Activated CD4-positive, alpha-beta T cell treated with anti-CD3 and anti-CD28 coated beads, Interleukin-2, Interleukin-4, amounts not matched to agents 100 ng/mL and 50 ng/mL, durations not matched to agents 16 hours and 8 hours (primary cell): ENCODE data around the gene IFI44L.

Experiments used
- DNase-seq: peaks from one replicate; pipeline ENCODE4 v3.0.0-alpha.2; 2020; ENCODE audit warnings: low spot score

The IFI44L gene

GRCh38 chr1:78619803-78620579, at the start of gene IFI44L:
Gene IFI44L (plus strand): TSS chr1:78620448. CDS start chr1:78627916, 7,468 bp downstream.
- peak; percentile 36 for DNase-seq

DNA sequence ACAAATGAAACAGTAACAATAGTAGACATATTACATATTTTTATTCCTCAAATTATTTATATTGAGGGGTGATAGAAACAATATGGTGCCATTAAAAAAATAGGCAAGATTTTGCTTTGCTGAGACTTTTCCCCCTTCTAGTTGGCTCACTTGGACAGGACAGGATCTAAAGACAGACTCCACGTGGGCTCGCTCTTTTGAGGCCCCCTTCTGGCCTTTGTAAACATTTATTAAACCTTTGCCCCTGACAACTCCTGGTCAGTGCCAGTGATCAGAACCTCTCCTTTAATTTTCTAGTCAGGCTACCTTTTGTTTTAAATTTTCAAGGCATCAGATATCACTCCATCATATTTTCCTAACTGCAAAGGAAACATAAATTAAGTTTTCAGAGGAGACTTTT, 49.7 kb upstream of the IFI44L start:
- no peak for DNase-seq

- no peak for DNase-seq
Measured at GRCh38 chr1:78577257-78578100, 42.8 kb upstream of the IFI44L start.

GRCh38 chr1:78586572-78586971, 33.7 kb upstream of the IFI44L start:
- DNase-seq = no peak

DNA sequence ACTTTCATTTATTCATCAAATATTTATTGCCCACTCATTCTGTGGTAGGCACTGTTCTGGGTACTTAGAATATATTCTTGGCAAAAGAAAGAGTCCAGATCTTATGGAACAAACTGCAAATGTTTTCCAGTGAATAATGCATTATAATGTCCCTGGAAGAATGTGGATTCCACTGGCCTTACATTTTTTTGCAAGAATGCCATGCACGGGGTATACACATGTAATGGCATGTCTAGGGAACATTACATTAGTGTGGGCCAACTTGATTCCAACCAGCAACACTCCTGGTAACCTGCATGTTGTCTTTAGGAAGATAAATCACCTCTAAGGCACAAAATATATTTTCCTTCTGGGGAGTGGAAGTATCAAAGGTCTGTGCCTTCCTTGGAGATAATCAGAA, 33.0 kb upstream of the IFI44L start:
- no peak for DNase-seq

GRCh38 chr1:78591971-78592370, 28.3 kb upstream of the IFI44L start:
- no peak for DNase-seq

DNA sequence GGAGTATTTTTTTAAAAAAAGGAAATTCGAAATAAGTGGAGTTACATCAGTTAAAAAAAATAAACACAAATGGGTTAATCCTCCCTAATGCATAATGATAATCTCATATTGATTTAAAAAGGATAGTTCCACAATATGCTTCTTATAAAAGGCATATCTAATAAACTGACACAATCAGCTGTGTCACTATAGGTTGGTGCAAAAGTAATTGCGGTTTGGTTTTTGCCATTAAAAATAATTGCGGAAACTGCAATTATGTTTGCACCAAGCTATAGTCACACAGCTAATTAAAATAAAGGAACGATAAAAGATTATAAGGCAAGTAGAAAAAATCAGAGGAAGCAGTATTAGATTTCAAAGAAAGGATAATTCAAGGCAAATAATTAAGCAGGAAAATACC, 21.0 kb upstream of the IFI44L start:
- DNase-seq = no peak

- no peak for DNase-seq
Measured at GRCh38 chr1:78601068-78601467, 19.2 kb upstream of the IFI44L start.

DNA sequence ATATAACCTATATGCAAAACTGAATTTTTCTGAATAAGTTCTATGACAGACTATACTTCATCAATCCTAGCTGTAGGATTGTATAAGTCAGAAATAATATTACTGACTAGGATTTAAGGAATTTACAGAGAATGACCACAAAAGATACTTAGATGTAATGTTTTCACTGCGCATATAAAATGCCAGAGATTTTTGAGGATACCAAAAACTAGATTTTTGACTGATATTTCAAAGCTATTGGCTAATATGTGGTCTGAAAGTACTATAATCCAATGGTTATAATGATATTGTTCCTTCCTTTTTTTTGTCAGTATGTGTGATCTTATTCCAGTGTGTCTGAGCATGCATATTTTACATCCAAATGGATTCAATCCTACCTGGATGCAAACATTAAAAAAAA, 17.0 kb upstream of the IFI44L start:
- no peak for DNase-seq

- no peak for DNase-seq
Measured at GRCh38 chr1:78604643-78605042, 15.6 kb upstream of the IFI44L start.

GRCh38 chr1:78606274-78606673, 14.0 kb upstream of the IFI44L start:
- DNase-seq = no peak

DNA sequence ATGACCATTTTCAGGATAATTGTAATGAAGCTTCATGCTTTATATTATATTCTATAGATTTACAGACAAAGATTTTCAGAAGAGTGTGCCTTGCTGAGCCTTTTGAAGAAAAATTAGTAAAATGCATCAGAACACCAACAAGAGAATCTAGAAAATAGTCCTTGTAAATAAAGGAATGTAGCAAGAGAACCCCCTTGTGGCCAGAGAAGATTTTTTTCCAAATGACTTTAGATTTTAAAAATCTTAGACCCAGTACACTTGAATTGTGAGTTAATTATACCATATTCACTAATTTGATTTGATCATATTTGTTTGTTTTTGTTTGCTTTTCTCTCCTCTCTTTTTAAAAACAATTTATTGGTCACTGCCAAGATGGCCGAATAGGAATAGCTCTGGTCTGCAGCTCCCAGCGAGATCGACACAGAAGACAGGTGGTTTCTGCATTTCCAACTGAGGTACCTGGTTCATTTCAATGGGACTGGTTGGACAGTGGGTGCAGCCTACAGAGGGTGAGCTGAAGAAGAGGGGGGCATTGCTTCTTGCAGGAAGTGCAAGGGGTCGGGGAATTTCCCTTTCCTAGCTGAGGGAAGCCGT, 12.8 kb upstream of the IFI44L start:
- no peak for DNase-seq

DNA sequence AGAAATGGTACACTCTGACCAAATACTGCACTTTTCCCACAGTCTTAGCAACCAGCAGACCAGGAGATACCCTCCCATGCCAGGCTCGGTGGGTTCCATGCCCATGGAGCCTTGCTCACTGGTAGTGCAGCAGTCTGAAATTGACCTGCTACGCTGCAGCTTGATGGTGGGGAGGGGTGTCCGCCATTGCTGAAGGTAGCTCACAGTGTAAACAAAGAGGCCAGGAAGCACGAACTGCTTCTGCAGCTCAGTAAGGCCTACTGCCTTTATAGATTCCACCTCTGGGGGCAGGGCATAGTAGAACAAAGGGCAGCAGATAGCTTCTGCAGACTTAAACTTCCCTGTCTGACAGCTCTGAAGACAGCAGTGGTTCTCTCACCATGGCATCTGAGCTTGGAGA, 12.3 kb upstream of the IFI44L start:
- DNase-seq = no peak

DNA sequence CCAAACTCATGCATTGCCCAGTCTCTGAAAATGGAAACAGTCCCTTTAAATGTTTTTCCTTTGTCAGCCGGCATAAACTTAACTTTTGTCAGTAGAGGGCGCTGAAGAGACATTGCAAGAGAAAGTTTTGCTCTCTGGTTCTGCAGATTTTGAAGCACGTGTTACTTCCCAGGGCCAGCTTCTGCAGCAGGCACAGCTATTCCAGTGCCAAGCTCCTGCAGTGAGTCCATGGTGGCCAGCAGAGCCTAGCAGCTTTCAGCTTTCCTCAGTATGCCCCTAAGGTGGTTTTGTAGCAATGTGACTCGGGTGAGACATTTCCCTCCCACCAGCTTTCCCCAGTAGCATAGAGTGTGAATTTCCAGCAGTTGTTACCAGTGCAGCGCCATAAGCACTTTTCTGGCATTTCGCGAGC, 2.6 kb upstream of the IFI44L start:
- DNase-seq = peak; percentile 84

DNA sequence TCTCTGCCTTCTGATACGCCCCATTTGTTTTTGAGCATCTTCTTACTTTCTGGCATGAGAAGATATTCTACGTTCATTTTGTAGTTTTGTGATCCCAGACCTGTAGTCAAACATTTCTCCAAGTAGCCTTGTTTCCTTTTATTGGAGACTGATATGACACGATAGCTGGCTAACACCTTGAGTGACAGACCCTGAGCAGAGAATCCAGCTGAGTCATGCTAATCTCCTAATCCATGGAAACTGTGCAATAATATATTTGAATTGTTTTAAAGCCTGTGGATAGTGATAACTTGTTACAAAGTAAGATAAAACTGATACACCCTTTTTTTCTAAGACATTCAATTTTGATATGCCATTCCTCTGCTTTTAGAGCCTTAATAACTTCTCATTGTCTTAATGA, 1.2 kb upstream of the IFI44L start:
- no peak for DNase-seq

DNA sequence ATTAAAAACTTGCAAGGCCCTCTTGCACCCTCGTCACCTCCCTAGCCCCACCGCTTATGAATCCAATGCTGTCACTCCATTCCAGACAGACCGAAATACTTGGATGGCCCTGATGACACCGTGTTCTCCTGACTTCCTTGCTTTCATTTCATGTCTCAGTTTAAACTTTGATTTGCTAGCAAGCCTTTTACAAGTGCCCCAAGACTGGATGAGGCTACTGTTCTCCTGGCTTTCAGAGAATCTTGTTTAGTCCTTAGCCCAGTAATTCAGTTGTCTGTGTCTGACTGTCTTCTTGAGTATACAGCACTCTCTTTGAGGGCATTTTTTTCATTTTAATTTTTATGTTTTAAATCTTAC, 824 bp upstream of the IFI44L start:
- no peak for DNase-seq

DNA sequence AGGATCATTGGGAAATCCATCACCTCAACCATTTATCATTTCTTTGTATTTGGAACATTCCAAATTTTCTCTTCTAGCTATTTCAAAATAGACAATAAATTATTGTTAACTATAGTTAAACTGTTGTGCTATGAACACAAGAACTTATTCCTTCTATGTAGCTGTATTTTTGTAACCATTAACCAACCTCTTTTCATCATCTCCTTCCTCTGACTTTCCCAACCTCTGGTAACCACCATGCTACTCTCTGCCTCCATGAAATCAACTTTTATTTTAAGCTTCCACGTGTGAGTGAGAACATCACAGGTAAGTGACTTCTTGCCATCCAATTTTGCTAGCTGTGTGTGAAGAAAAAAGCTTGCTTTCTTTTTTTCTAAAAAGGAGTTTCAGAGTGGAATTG, 418 bp downstream of the IFI44L start:
- DNase-seq = no peak

GRCh38 chr1:78622548-78622947, 2.3 kb downstream of the IFI44L start:
- DNase-seq = no peak

GRCh38 chr1:78624035-78624434, 3.8 kb downstream of the IFI44L start:
- no peak for DNase-seq

DNA sequence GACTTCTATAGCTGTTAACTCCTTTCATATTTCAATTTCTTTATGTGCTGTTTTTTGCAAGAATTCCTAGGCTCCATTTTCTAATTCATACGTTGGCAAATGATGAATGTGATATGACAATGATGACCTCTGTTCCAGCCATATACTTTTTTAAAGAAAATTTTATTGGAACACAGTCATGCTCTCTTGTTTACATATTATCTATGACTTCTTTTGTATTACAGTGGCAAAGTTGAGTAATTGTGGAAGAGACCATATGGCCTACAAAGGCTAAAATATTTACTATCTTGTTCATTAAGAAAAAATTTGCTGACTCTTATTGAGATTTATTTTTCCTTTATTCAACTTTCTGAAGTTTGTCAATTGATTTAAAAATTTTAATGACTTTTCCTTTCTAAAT, 7.1 kb downstream of the IFI44L start:
- no peak for DNase-seq

GRCh38 chr1:78630600-78630999, 10.4 kb downstream of the IFI44L start:
- DNase-seq = no peak

DNA sequence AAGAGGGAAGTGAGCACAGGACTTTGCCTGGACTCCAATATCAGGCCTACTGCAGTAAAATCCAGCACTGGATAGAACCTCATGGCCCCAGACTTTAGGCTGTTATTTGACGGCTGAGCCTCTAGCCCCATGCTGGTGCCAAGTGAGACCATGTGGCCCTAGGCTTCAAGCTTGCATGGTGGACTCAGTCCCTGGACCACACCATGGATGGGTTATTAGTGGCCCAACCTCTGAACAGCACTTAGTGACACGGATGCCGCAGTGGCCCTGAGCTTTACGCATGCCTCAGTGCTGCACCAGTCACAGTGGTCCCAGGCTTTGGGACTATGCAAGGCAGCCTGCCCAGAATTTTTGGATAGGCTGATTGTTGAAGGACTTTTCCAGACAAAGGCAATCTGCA, 13.0 kb downstream of the IFI44L start:
- no peak for DNase-seq

- no peak for DNase-seq
Measured at GRCh38 chr1:78640462-78640861, 20.2 kb downstream of the IFI44L start.
